CD4-positive, alpha-beta T cell treated with Interleukin-6 at 100 ng/mL for 8 hours (primary cell): ENCODE measurements around the gene DOLK.
"Not testable (repeated sequence)": the region's sequence is repeated elsewhere in the genome, so short reads cannot be mapped to it uniquely, and the experiment has no call there.

Source experiments
- DNase-seq: peaks from one replicate; pipeline ENCODE4 v3.0.0-alpha.2; 2020; ENCODE audit warnings: mixed read lengths, low spot score

DOLK gene

DNA sequence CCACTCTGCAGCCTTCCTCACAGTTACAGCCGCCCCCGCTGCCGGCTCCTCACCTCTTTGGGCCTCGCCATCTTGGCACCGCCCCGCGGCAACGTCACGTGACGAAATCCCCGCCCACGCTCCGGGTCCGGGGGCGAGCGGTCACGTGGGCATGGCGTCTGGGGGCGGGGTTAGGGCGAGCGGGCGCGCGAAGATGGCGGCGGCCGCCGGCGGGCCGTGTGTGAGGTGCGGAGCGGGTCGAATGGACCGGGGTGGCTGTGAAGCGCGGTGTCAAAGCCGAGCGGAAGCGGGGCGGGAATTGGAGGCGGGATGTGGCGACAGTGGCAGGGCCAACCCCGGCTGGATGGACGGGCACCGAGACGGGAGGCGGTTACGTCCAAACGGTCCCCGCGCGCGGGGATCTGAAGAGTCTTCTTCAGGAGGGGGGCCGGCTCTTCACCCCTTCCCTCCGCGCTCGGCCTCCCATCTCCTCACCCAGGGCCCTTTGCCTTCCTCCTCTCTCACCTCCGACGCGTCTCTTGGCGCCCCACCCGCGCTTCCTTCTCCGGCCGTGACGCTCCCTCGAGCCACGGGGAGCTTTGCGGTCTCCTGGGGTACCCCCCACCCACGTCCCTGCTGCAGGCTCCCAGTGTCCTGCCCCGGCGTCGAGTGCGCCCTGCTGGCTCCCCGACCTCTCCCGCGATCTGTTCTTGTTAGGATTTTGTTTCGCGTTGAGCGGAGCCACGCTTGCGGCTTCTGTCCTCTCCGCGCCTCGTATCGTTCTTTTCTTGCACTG lies at the start of gene DOLK, which contains the start of gene NUP188:
Gene DOLK (minus strand): TSS at position 77 of the 775 bp plus-strand sequence. CDS start 300 bp downstream, outside the sequence.
Gene NUP188 (plus strand): TSS at position 173 of the 775 bp plus-strand sequence. CDS start 21 bp downstream, at position 194.
- DNase-seq, result peak; percentile 96

DNA sequence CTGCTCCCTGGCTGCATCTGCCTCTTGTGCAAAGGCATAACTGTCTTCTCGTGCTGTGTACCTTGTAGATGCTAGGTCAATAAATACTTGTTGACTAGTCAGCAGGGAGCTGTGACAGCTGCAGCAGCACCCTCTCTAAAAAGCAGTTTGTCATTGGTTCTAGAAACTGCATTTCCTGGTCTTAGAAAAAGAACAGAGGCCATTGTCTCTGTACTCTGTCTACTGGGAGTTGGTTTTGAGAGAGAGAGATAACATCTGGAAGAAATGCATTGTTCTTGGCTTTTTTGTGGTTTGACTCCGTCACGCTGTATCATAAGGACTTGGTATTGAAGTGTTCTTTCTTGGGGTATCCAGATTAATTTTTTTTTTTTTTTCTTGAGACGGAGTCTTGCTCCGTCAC lies 48.4 kb upstream of the DOLK start:
- no peak for DNase-seq

DNA sequence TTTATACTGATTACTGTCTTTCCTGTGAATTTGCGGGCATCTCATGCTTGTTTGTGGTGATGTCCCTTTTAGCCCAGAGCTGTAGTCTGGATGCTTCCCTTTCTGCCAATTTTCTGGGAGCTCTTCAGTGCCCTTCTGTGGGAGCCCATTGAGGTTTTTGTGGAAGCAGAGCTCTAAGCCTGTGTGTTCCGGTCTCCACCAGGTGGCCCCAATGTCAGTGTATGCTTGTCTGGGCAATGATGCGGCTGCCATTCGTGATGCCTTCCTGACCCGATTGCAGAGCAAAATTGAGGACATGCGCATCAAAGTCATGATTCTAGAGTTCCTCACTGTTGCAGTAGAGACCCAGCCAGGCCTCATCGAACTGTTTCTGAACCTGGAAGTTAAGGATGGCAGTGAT lies 45.6 kb upstream of the DOLK start:
- DNase-seq, result no peak

DNA sequence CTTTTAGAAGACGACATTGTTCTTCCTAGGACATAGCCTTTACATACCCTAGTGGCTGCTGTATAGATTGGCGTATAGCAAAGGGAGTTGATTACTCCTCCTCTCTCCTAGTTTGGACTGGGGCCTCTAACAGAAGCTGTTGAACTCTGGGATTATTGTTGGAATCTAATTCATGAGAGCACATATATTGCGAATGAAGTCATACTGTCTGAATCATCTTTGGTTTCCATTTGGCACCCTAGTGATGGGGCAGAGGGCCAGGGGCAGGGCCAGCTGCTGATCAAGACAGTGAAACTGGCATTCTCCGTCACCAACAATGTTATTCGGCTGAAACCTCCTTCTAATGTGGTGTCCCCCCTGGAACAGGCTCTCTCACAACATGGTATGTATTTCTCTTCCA lies 40.4 kb upstream of the DOLK start:
- DNase-seq, result no peak

DNA sequence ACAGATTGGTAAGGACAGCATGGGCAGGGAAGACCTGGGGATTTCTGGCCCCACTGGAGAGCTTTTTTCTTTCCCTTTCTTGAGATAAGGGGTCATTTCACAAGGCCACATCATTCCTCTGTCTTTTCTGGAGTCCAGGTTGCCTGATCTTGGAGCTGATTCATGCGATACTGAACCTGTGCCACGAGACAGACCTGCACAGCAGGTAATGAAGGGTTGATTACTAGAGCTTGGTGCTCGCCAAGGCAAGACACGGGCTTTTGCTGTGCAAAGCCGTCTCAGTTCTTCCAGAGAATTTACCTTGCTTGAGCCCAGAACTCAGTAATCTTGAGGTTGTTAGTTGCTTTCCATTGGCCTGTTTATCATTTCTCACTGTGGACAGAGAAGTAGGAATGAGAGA lies 39.3 kb upstream of the DOLK start:
- DNase-seq, result no peak

DNA sequence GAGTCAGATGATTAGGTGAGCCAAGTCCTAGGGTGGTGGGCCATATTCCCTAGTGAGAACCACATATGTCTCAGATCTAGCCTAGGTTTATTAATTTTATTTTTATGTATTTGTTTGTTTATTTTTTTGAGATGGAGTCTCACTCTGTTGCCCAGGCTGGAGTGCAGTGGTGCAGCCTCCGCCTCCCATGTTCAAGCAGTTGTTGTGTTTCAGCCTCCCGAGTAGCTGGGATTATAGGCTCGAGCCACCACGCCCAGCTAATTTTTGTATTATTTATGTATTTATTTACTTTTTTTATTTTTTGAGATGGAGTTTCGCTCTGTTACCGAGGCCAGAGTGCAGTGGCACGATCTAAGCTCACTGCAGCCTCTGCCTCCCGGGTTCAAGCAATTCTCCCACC lies 36.1 kb upstream of the DOLK start:
- no peak for DNase-seq

DNA sequence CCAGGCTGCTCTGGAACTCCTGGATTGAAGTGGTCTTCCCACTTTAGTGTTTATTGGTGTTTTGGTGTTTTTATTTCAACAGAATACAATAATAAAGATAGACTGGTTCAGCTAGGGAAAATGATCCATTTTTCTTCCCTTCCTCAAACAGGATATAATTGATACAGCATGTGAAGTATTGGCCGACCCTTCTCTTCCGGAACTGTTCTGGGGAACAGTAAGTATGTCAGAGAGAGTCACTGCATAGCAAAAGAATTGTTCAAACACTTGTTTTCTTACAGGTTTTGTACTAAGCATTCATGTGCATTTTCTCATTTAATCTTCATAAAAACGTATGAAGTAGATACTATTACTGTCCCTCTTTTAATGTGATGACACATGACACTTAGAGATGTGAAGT lies 31.7 kb upstream of the DOLK start:
- no peak for DNase-seq

DNA sequence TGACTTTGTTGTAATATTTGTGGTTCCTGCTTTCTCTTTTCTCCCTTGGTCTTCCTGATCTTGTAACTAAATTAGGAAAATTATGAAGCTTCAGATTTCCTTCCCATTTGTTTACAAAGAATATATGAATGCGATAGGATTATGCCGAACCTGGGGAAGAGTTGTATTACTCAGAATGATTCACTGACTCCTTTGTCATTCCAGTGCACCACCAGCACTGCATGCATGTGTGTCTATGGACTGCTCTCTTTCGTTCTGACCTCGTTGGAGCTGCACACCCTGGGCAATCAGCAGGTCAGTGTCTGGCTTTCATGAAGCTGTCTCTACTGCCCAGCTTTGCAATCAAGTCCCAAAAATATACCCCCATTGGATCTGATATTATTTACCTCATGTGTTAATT lies 25.6 kb upstream of the DOLK start:
- DNase-seq, result no peak

DNA sequence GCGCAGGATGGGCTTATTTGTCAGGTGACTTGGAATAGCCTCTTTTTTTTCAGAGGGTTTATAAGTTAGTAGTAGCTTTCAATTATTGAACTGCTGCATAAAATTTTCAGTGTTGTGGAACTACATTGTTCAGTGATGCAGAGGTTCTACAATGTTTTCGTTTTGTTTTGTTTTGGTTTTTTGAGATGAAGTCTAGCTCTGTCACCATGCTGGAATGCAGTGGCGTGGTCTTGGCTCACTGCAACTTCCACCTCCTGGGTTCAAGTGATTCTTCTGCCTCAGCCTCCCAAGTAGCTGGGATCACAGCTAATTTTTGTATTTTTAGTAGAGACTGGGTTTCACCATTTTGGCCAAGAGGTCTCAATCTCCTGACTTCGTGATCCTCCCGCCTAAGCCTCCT lies 22.1 kb upstream of the DOLK start:
- DNase-seq, result no peak

DNA sequence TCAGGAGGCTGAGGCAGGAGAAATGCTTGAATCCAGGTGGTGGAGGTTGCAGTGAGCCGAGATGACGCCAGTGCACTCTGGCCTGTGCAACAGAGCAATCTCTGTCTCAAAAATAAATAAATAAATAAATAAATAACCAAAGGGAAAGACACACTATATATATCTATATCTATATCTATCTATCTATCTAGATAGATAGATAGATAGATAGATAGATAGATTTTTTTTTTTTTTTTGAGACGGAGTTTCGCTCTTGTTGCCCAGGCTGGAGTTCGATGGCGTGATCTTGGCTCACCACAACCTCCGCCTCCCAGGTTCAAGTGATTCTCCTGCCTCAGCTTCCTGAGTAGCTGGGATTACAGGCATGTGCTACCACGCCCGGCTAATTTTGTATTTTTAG lies 14.0 kb upstream of the DOLK start:
- not testable (repeated sequence) for DNase-seq

DNA sequence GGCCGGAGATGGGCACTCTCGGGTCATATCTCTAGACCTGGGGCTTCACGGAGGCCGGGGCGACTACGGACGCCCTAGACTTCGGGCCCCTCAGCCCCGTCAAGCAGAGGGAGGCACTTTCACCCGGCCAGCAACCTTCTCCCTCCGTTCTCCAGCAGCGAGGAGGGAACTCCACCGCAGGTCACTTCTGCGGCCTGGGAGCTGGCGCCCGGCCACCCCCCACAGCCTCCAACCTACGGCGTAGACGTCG lies 201 bp downstream of the DOLK start:
- DNase-seq, result no peak

DNA sequence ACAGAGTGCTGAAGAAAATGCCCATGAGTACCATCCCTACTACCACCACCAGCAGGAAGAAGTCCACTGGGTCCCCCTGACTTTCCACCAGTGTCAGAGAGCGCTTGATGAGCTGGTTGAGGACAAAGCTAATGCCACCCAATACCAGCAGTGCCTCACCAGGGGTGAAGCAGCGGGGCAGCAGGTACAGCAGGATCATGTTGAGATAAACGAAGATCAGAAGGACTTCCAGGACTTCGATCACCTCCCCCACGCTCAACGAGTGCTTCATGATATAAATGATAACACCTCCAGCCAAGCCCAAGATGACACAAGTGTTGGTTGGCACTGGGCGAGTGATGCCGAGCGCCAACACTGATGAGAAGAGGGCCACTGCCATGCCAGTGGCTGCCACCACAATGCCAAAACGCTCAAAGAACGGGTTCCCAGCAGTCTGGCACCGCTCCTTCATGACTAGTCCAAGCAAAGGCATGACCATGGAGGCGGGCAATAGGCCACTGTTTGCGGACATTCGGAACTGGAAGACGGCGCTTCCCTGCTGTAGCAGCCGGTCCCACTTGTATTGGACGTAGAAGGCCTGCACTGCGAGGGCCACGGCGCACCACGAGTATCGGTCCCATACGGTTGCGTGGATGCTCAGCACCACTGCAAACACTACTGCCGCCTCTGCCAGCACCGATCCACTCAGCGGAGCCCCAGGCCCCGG lies 679 bp downstream of the DOLK start:
- DNase-seq, result no peak

DNA sequence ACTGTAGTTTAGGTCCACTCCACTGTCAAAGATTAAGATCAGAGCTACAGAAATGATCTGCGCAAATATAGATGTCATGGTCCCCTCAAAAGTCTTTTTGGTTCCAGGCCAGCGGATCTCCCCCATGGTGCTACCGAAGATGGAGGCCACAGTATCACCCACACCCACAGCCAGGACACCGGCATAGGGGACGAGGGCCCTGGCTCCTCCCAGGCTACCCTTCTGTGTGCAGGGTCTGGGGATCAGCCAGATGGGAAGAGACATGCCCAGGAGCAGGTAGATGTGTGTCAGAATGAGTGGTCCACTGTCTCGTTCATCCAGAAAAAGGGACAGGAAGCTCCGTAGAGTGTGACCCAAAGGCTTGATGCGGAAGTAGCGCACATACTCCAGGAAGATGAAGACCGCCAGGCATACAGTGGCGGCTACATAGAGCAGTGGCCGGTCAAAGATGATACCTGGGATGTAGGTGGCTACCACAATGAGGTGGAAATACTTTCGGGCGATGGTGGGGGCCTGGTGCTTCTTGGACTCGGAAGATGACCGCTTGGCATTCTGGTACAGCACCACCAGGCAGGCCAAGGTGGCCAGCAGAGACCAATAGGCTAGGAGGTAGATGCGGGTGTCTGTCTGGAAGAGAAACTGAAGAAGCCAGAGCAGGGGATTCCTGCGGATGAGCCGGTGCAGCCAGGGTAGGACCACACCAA lies 1.5 kb downstream of the DOLK start:
- no peak for DNase-seq

DNA sequence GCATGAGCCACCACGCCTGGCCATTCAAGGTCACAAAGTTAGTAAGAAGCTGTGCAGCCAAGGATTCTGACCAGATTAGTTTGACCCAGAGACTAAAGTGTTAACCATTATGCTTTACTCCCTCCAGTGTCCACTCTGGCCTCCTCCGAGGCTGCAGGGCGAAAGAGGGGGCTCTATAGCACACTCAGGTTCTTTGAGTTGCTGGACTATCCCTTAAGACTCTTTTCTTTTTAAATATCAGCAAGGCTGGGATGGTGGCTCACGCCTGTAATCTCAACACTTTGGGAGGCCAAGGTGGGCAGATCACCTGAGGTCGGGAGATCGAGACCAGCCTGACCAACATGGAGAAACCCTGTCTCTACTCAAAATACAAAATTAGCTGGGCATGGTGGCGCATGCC lies 2.4 kb downstream of the DOLK start:
- not testable (repeated sequence) for DNase-seq

DNA sequence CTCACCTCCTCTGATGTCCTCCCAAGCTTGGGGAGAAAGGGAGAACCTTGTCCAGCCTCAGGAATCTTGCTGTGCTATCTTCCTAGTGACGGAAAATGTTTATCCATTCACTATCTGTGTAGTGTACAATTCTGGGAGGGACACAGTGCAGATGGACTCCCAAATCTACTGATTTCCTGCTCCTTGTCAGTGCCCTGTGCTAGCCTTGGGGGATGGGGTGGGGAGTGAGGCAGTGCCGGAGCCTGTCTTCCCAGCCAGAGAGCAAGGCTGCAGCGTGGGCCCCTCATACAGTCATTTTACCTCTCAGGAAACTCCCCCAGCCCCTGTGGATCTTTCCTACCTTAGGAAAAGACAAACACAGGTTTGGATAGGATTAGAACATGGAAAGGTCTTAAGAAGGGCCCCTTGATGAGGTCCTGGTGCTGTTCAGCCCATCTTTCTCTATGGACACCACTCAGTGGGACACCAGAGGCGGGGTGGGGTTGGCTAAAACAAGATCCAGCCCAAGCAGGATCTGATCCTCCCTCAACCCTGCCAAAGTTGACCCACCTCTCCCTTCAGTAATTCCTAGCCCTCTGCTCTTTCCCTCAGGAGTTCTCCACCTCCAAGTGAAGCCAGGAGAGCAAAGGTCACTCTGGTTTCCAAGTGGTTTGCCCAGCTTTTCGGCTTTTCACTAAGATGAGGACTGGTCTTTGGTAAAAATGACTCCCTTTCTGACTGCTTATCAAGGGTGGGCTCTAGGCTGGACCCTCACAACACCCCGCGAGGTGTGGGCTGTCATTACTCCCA lies 3.4 kb downstream of the DOLK start:
- no peak for DNase-seq

DNA sequence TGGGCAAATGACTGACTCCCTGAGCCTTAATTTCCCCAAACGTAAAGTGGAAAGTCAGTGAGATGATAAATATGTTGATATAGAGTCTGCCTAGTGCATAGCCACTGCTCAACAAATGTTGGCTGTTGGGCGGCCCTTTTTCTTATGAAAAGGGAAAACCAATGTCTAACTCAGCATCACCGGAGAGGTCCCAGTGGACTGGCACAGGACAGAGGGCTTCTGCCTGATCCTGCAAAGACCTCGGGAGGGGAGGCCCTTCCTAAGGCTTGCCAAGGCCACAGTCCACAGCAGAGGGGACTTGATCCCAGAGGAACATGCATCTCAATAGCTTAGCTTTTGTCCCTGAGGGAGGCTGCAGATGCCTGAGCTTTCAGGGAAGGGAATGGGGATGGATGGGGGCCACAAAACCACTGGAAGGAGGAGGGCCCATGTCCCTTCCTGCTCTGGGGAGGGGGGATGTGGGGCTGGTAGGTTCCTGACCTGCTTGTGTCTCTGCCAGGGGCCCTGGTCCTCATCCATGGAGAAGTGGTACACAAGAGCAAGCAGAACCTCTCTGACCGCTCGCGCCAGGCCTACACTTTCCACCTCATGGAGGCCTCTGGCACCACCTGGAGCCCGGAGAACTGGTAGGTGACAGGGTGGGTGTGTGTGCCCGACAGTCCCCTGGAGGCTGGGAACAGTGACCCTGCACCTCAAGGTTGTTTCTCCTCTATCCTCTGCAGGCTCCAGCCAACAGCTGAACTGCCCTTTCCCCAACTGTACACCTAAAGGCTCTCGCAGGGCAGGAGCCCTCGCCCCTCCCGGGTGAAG lies 6.3 kb downstream of the DOLK start:
- no peak for DNase-seq

DNA sequence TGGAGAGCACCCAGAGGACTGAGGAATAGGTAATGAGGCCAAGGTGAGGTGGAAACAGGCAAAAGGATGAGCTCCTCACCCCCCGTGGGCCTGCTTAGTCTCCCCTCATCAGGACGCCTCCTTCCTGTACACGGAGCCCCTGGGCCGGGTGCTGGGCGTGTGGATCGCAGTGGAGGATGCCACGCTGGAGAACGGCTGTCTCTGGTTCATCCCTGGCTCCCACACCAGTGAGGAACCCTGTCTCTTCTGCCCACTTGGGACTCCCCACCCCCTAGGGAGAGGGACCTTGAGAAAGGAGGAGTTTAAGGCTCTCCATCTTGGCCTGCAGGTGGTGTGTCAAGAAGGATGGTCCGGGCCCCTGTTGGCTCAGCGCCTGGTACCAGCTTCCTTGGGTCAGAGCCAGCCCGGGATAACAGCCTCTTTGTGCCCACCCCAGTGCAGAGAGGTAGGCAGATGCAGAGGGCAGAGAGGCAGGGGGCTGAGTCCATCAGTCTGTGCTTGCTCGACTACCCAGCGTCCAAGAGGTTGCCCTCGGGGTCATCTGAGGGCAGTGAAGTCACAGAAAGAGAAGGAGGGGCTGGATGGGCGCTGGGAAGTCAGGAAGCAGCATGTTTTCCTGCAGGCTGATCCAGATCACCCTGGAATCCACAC lies 7.0 kb downstream of the DOLK start:
- DNase-seq, result no peak

DNA sequence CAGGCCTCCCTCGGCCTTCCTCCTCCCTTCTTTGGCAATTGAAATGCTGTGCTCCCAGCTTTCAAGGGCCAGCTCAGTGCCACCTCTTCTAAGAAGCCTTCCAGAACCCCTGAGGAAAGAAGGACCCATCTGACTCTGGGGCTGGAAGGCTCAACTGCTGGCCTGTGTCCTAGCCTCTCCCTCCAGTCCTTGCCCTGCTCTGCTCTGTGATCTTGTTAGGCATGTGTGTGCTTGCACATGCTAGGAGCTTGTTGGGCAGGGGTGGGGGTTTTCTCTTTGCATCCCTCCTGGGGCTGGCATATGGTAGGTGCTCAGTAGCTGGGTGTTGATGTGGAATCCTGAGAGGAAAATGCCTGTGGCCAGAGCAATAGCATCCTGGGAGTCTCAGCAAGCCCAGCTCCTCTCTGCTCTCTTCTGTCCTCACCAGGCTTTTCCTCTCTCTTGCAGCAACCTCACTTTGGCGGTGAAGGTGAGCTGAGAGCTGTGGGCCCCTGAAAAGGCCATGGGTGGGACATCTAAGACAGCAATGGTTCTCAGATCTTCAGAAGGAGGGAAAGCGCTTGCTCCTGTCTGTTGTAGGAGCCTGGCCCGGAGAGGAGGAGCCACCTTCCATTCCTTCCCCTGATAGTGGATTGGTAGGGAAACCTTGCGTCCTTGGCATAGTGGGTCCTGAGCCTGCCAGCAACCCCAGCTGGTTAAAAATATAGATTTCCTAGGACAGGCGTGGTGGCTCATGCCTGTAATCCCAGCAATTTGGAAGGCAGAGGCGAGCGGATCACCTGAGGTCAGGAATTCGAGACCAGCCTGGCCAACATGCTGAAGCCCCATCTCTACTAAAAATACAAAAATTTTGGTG lies 9.9 kb downstream of the DOLK start:
- DNase-seq, result no peak

DNA sequence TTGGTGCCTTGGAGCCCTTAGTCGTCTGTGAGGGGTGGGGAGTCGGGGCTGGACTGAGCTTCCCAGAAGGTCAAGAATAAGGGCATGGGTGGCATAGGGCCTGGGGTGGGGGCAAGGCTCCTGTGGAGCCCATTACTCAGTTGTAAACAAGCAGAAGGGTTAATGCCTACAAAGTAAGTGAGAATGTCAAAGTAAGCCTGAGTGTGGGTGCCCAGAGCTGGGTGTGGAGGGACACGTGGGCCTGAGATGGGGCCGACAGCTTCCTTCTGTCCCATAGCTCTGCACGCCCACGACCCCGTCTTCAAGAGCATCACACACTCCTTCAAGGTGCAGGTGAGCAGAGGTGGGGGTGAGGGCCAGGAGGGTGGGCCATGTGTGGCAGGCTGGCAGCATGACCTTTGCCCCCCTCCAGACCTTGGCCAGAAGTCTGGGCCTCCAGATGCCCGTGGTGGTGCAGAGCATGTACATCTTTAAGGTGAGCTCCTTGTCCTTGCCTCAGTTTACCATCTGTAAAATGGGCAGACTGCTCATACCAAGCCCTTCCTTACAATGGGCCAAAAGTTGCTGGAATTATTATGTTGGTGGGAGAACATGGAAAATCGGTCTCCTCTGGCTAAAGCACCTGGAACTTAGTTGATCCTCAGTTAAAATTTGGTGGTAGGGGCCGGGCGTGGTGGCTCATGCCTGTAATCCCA lies 11.1 kb downstream of the DOLK start:
- DNase-seq, result no peak
